Smooth muscle cell (in vitro differentiated cells): ENCODE results near the gene NIT1. TPM values are rescaled to one million over a fixed set of nuclear protein-coding genes. Genes with fewer than 3 reads are reported as not detected.
A peak's percentile ranks its signal among the peaks of the same experiment; 100 is the strongest.

Experiments used
- DNase-seq: peaks from one replicate; lab custom pipeline; 2025; ENCODE audit not compliant: unreplicated experiment; lab: John Stamatoyannopoulos, UW
- H2AFZ ChIP-seq: fragments of 200-600 bp; sonication (generic); 2 replicates; pipeline ENCODE4 v1.6.0; 2016; ENCODE audit warnings: antibody characterized with exemption, low read depth, mild to moderate bottlenecking
- H3F3A ChIP-seq: fragments of 200-600 bp; sonication (generic); 2 replicates; pipeline ENCODE4 v1.6.0; 2017; ENCODE audit warnings: antibody characterized with exemption, low read depth
- H3K27ac ChIP-seq: fragments of 200-600 bp; sonication (generic); 2 replicates; pipeline ENCODE4 v1.5.1; 2016; ENCODE audit warnings: low read depth, mild to moderate bottlenecking
- H3K27me3 ChIP-seq: fragments of 200-600 bp; sonication (generic); 2 replicates; pipeline ENCODE4 v1.6.1; 2016; ENCODE audit warnings: low read depth, mild to moderate bottlenecking
- H3K36me3 ChIP-seq: fragments of 200-600 bp; sonication (generic); 2 replicates; pipeline ENCODE4 v1.5.1; 2016; ENCODE audit warnings: low read depth
- H3K4me1 ChIP-seq: fragments of 200-600 bp; sonication (generic); 2 replicates; pipeline ENCODE4 v1.5.1; 2016; ENCODE audit warnings: low read depth
- H3K4me2 ChIP-seq: fragments of 200-600 bp; sonication (generic); 2 replicates; pipeline ENCODE4 v1.6.0; 2016; ENCODE audit warnings: mild to moderate bottlenecking
- H3K4me3 ChIP-seq: fragments of 200-600 bp; sonication (generic); 2 replicates; pipeline ENCODE4 v1.5.1; 2016; ENCODE audit warnings: mild to moderate bottlenecking
- H3K79me2 ChIP-seq: fragments of 200-600 bp; sonication (generic); 2 replicates; pipeline ENCODE4 v1.6.0; 2016; ENCODE audit warnings: low read depth, mild to moderate bottlenecking
- H3K9ac ChIP-seq: fragments of 200-600 bp; sonication (generic); 2 replicates; pipeline ENCODE4 v1.6.0; 2016; ENCODE audit warnings: low read depth
- H3K9me3 ChIP-seq: fragments of 200-600 bp; sonication (generic); replicated peaks from 2 replicates; pipeline ENCODE4 v1.5.1; 2016; ENCODE audit warnings: low read depth
- H4K20me1 ChIP-seq: fragments of 200-600 bp; sonication (generic); 2 replicates; pipeline ENCODE4 v1.6.0; 2016; ENCODE audit warnings: low read depth
- WGBS: methylation state at CpG from one replicate; pipeline ENCODE4 v1.1.7; 2016; ENCODE audit warnings: low lambda C conversion rate; 5-methylcytosine and 5-hydroxymethylcytosine counted together
- polyA plus RNA-seq: library from polyadenylated mRNA; unstranded; fragments of >200 nt; fragmentation: Nextera tagmentation; extraction: Ambion mirVana; gene quantifications from 2 replicates; pipeline ENCODE4 v1.2.1, GENCODE V29; 2016
- total RNA-seq: library from RNA; depleted of rRNA; stranded (reverse); fragments of >200 nt; gene quantifications from 2 replicates; pipeline ENCODE4 v1.2.3, GENCODE V29; 2014
- TF ChIP-seq, protein P1 (sequence below): fragments of 200-600 bp; sonication (generic); IDR thresholded peaks from 2 replicates; pipeline ENCODE4 v1.5.1; 2017; ENCODE audit warnings: borderline replicate concordance, mild to moderate bottlenecking, antibody characterized with exemption; ENCODE audit not compliant: insufficient read depth, poor library complexity, severe bottlenecking

The NIT1 gene
- total and polyA plus RNA-seq, 2 experiments from 2014 or later: 33.6 to 37.6 TPM

DNA sequence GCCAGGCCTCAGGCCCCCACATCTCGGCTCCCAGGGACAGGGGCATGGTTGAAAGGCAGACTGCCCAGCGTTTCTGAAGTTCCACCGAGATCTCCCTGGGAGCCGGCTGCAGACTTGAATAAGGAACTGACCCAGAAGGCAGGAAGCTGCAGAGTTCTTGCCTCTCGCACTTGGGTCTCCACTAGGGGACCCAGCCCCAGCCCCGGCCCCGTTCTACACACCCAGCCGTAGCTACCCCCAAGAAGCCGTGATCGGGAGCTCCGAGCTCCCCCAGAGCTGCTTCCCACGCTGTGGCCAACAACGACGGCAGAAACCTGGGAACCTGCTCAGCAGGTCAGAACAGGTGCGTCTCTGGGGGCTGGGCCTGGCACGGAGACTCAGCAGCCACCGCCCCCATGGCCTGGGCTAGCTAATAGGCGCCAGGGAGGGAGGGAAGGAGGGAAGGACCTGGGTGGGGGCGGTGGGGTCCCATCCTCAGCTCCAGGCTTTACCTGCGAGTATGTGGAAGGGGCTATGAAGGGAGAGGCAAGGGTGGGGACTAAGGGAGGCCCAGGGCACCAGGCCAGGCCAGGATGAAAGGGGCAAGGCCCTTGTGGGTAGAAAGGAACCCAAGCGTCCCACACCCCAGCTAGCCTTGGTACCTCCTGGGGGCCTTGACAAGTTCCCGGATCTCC lies 28.5 kb upstream of the NIT1 start, which contains the start of gene NECTIN4:
Gene NECTIN4, minus strand, starts transcription at position 308 of the 674 bp plus-strand sequence. Its CDS starts 262 bp downstream, at position 46.
- Histone ChIP-seq H3K27ac (peak within 1 kb of the TSS; percentile 96), H3K4me3 (peak within 1 kb of the TSS; percentile 35), H3K9me3 (no peaks in the 10 kb centered on the region), H3K4me2 (peak within 1 kb of the TSS; percentile 80), H4K20me1 (no peaks in the 10 kb centered on the region), H3K27me3 (no peaks in the 10 kb centered on the region), H3K36me3 (no peaks in the 10 kb centered on the region), H2AFZ (no peak within 1 kb of the TSS), H3K4me1 (peaks cover 16% of the 10 kb centered on the region), H3K9ac (peak within 1 kb of the TSS; percentile 77), H3F3A (peaks cover 2% of the 10 kb centered on the region), H3K79me2 (no peaks in the 10 kb centered on the region)
- DNase-seq: no peak
- TF ChIP-seq, protein P1, sequence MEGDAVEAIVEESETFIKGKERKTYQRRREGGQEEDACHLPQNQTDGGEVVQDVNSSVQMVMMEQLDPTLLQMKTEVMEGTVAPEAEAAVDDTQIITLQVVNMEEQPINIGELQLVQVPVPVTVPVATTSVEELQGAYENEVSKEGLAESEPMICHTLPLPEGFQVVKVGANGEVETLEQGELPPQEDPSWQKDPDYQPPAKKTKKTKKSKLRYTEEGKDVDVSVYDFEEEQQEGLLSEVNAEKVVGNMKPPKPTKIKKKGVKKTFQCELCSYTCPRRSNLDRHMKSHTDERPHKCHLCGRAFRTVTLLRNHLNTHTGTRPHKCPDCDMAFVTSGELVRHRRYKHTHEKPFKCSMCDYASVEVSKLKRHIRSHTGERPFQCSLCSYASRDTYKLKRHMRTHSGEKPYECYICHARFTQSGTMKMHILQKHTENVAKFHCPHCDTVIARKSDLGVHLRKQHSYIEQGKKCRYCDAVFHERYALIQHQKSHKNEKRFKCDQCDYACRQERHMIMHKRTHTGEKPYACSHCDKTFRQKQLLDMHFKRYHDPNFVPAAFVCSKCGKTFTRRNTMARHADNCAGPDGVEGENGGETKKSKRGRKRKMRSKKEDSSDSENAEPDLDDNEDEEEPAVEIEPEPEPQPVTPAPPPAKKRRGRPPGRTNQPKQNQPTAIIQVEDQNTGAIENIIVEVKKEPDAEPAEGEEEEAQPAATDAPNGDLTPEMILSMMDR: no peak
- WGBS: 85% methylated on average over 22 of the region's 22 CpGs

DNA sequence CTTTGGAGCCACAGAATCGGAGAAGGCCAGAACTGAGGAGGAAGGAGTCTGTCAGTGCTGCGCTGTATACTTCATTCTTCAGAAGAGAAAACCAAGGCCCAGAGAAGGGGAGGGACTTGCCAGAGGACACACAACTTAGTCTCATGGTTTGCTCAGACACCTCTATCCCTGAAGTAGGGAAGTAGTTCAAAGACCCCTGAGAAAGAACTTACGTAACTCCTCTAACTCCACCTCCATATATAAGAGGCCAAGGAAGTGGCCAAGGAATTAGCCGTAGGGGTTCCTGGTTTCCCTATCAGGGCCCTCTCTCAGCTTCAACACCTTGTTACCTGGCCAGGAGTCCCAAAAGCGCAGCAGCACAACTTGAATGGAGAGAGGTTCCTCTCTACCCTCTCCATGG lies 28.0 kb upstream of the NIT1 start:
- no peaks in the 10 kb centered on the region for H3F3A ChIP-seq
- H4K20me1 ChIP-seq: no peaks in the 10 kb centered on the region
- no peaks in the 10 kb centered on the region for H3K9me3 ChIP-seq
- WGBS: 98% methylated on average over 5 of the region's 5 CpGs
- no peak overlapping the region for H3K4me3 ChIP-seq
- H3K79me2 ChIP-seq: no peaks in the 10 kb centered on the region
- H3K27ac ChIP-seq: peak overlapping the region; percentile 96
- no peak overlapping the region for H3K4me2 ChIP-seq
- H3K27me3 ChIP-seq: no peaks in the 10 kb centered on the region
- H3K9ac ChIP-seq: no peak overlapping the region
- DNase-seq: no peak
- TF ChIP-seq, protein P1: no peak
- peaks cover 10% of the 10 kb centered on the region for H3K4me1 ChIP-seq
- no peak overlapping the region for H2AFZ ChIP-seq
- no peaks in the 10 kb centered on the region for H3K36me3 ChIP-seq

DNA sequence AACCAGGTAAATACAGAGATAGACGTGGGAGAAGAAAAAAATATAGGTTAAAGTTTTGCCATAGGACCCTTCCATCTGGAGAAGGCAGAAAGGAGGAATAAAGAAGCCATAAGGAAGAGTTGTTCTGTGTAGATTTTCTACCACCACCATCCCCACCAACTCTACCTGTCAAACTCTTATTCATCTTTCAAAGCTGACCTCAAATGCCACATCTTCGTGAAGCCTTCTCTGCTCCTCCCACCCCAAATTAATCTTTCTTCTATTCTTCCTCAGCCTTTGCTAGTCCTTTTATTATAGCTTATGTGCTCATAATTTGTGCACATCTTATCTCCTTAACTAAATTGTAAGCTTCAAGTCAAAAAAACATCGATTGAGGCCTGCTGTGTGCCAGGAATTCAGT lies 27.3 kb upstream of the NIT1 start:
- Histone ChIP-seq H3K27ac (peak overlapping the region; percentile 96), H2AFZ (no peak overlapping the region), H3K79me2 (no peaks in the 10 kb centered on the region), H3K4me2 (no peak overlapping the region), H4K20me1 (no peaks in the 10 kb centered on the region), H3K27me3 (no peaks in the 10 kb centered on the region), H3K9ac (no peak overlapping the region), H3K36me3 (no peaks in the 10 kb centered on the region), H3F3A (no peaks in the 10 kb centered on the region), H3K4me3 (no peak overlapping the region), H3K9me3 (no peaks in the 10 kb centered on the region), H3K4me1 (peaks cover 9% of the 10 kb centered on the region)
- WGBS: 82% methylated on average over 3 of the region's 3 CpGs
- TF ChIP-seq, protein P1: no peak
- DNase-seq: no peak

DNA sequence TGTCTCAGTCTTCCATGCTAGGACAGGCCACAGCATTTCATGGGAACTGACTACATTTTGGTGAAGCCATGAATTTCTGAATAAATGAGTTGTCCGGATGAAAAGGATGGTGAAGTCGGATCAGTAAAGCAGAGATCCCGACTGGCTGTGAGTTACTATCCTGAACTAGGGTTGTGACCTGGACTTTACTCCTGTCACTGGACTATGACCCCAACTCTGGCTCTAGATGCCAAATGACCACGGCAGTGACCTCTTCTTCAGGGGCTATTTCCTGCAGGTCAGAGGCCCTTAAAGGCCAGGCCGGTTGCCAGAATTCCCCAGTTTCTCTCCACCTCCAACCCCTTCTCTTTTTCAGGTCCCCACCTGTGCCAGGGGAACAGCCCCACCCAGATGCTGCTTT lies 26.8 kb upstream of the NIT1 start:
- Histone ChIP-seq H3K36me3 (no peaks in the 10 kb centered on the region), H3F3A (peaks cover 2% of the 10 kb centered on the region), H4K20me1 (no peaks in the 10 kb centered on the region), H3K27me3 (no peaks in the 10 kb centered on the region), H3K9me3 (no peaks in the 10 kb centered on the region), H3K4me2 (no peak overlapping the region), H3K27ac (peak overlapping the region; percentile 96), H2AFZ (no peak overlapping the region), H3K4me3 (no peak overlapping the region), H3K4me1 (peaks cover 7% of the 10 kb centered on the region), H3K9ac (no peak overlapping the region), H3K79me2 (no peaks in the 10 kb centered on the region)
- TF ChIP-seq, protein P1: no peak
- DNase-seq: no peak
- 95% methylated on average over 5 of the region's 5 CpGs for WGBS
